Measurements from ENCODE around the gene VPS36.
A peak's percentile ranks its signal among the peaks of the same experiment; 100 is the strongest.
"Not testable (repeated sequence)": the region's sequence is repeated elsewhere in the genome, so short reads cannot be mapped to it uniquely, and the experiment has no call there.

Gene VPS36

GRCh38 chr13:52450012-52450792 lies at the start of gene VPS36:
Gene VPS36, minus strand, starts transcription at chr13:52450634. Its CDS starts 40 bp downstream, at chr13:52450594.
- H3K9me3 ChIP-seq (ENCODE audit: control insufficient read depth, insufficient read depth, low read length) = no peaks in the 10 kb centered on the region
- no peaks in the 10 kb centered on the region for H3K36me3 ChIP-seq (ENCODE audit: insufficient read depth, low read length)
- H3K9ac ChIP-seq (ENCODE audit: low read depth, low read length) = peak within 1 kb of the TSS; percentile 78
- H3K4me1 ChIP-seq (ENCODE audit: insufficient read depth, low read length) = no peaks in the 10 kb centered on the region

- not testable (repeated sequence) for H3K4me1 ChIP-seq (ENCODE audit: insufficient read depth, low read length); H3K36me3 ChIP-seq (ENCODE audit: insufficient read depth, low read length); H3K9ac ChIP-seq (ENCODE audit: low read depth, low read length); H3K9me3 ChIP-seq (ENCODE audit: control insufficient read depth, insufficient read depth, low read length)
Measured at GRCh38 chr13:52497979-52498378, 47.5 kb upstream of the VPS36 start.

GRCh38 chr13:52494241-52494640 lies 43.8 kb upstream of the VPS36 start:
- not testable (repeated sequence) for H3K9me3 ChIP-seq (ENCODE audit: control insufficient read depth, insufficient read depth, low read length); H3K9ac ChIP-seq (ENCODE audit: low read depth, low read length); H3K36me3 ChIP-seq (ENCODE audit: insufficient read depth, low read length); H3K4me1 ChIP-seq (ENCODE audit: insufficient read depth, low read length)

GRCh38 chr13:52491015-52491414 lies 40.6 kb upstream of the VPS36 start:
- H3K9me3 ChIP-seq (ENCODE audit: control insufficient read depth, insufficient read depth, low read length); H3K9ac ChIP-seq (ENCODE audit: low read depth, low read length); H3K4me1 ChIP-seq (ENCODE audit: insufficient read depth, low read length); H3K36me3 ChIP-seq (ENCODE audit: insufficient read depth, low read length): not testable (repeated sequence)

- H3K4me1 ChIP-seq (ENCODE audit: insufficient read depth, low read length); H3K36me3 ChIP-seq (ENCODE audit: insufficient read depth, low read length); H3K9ac ChIP-seq (ENCODE audit: low read depth, low read length); H3K9me3 ChIP-seq (ENCODE audit: control insufficient read depth, insufficient read depth, low read length): not testable (repeated sequence)
Measured at GRCh38 chr13:52488763-52489162, 38.3 kb upstream of the VPS36 start.

GRCh38 chr13:52487078-52487477 lies 36.6 kb upstream of the VPS36 start:
- not testable (repeated sequence) for H3K4me1 ChIP-seq (ENCODE audit: insufficient read depth, low read length); H3K36me3 ChIP-seq (ENCODE audit: insufficient read depth, low read length); H3K9me3 ChIP-seq (ENCODE audit: control insufficient read depth, insufficient read depth, low read length); H3K9ac ChIP-seq (ENCODE audit: low read depth, low read length)

GRCh38 chr13:52480677-52481428 lies 30.4 kb upstream of the VPS36 start:
- H3K9ac ChIP-seq (ENCODE audit: low read depth, low read length); H3K36me3 ChIP-seq (ENCODE audit: insufficient read depth, low read length); H3K4me1 ChIP-seq (ENCODE audit: insufficient read depth, low read length); H3K9me3 ChIP-seq (ENCODE audit: control insufficient read depth, insufficient read depth, low read length): not testable (repeated sequence)

- H3K4me1 ChIP-seq (ENCODE audit: insufficient read depth, low read length); H3K36me3 ChIP-seq (ENCODE audit: insufficient read depth, low read length); H3K9ac ChIP-seq (ENCODE audit: low read depth, low read length); H3K9me3 ChIP-seq (ENCODE audit: control insufficient read depth, insufficient read depth, low read length): not testable (repeated sequence)
Measured at GRCh38 chr13:52468487-52468886, 18.1 kb upstream of the VPS36 start.

GRCh38 chr13:52463526-52463925 lies 13.1 kb upstream of the VPS36 start:
- H3K9me3 ChIP-seq (ENCODE audit: control insufficient read depth, insufficient read depth, low read length) = no peaks in the 10 kb centered on the region
- no peaks in the 10 kb centered on the region for H3K4me1 ChIP-seq (ENCODE audit: insufficient read depth, low read length)
- no peak overlapping the region for H3K9ac ChIP-seq (ENCODE audit: low read depth, low read length)
- H3K36me3 ChIP-seq (ENCODE audit: insufficient read depth, low read length) = peaks cover 25% of the 10 kb centered on the region

GRCh38 chr13:52461265-52461664 lies 10.8 kb upstream of the VPS36 start:
- Histone ChIP-seq H3K36me3 (ENCODE audit: insufficient read depth, low read length) (peaks cover 33% of the 10 kb centered on the region), H3K9ac (ENCODE audit: low read depth, low read length) (no peak overlapping the region), H3K4me1 (ENCODE audit: insufficient read depth, low read length) (no peaks in the 10 kb centered on the region), H3K9me3 (ENCODE audit: control insufficient read depth, insufficient read depth, low read length) (no peaks in the 10 kb centered on the region)

- H3K9me3 ChIP-seq (ENCODE audit: control insufficient read depth, insufficient read depth, low read length) = no peaks in the 10 kb centered on the region
- H3K9ac ChIP-seq (ENCODE audit: low read depth, low read length) = no peak overlapping the region
- peaks cover 33% of the 10 kb centered on the region for H3K36me3 ChIP-seq (ENCODE audit: insufficient read depth, low read length)
- H3K4me1 ChIP-seq (ENCODE audit: insufficient read depth, low read length) = no peaks in the 10 kb centered on the region
Measured at GRCh38 chr13:52459668-52460067, 9.2 kb upstream of the VPS36 start.

- no peaks in the 10 kb centered on the region for H3K9me3 ChIP-seq (ENCODE audit: control insufficient read depth, insufficient read depth, low read length)
- 0 out of 2 replicates have a peak, but pooled peaks cover 12% of the 10 kb centered on the region for H3K36me3 ChIP-seq (ENCODE audit: insufficient read depth, low read length)
- no peaks in the 10 kb centered on the region for H3K4me1 ChIP-seq (ENCODE audit: insufficient read depth, low read length)
- peak overlapping the region; percentile 78 for H3K9ac ChIP-seq (ENCODE audit: low read depth, low read length)
Measured at GRCh38 chr13:52455677-52456041, 5.2 kb upstream of the VPS36 start.

GRCh38 chr13:52454820-52455676 lies 4.6 kb upstream of the VPS36 start, which contains the start of gene CKAP2:
Gene CKAP2, plus strand, starts transcription at chr13:52455478. Its CDS starts 79 bp downstream, at chr13:52455557.
- H3K9me3 ChIP-seq (ENCODE audit: control insufficient read depth, insufficient read depth, low read length) = no peaks in the 10 kb centered on the region
- H3K9ac ChIP-seq (ENCODE audit: low read depth, low read length) = peak within 1 kb of the TSS; percentile 78
- no peaks in the 10 kb centered on the region for H3K4me1 ChIP-seq (ENCODE audit: insufficient read depth, low read length)
- 0 out of 2 replicates have a peak, but pooled peaks cover 11% of the 10 kb centered on the region for H3K36me3 ChIP-seq (ENCODE audit: insufficient read depth, low read length)

- Histone ChIP-seq H3K4me1 (ENCODE audit: insufficient read depth, low read length) (no peaks in the 10 kb centered on the region), H3K9ac (ENCODE audit: low read depth, low read length) (peak overlapping the region; percentile 78), H3K9me3 (ENCODE audit: control insufficient read depth, insufficient read depth, low read length) (no peaks in the 10 kb centered on the region), H3K36me3 (ENCODE audit: insufficient read depth, low read length) (0 out of 2 replicates have a peak, but pooled peaks cover 9% of the 10 kb centered on the region)
Measured at GRCh38 chr13:52454459-52454819, 4.0 kb upstream of the VPS36 start.
